SK-MEL-5 (cell line): Measurements from ENCODE around the gene TTLL3. TPM values are rescaled to one million over a fixed set of nuclear protein-coding genes. Genes with fewer than 3 reads are reported as not detected.
A peak's percentile ranks its signal among the peaks of the same experiment; 100 is the strongest.
"Not testable (repeated sequence)": the region's sequence is repeated elsewhere in the genome, so short reads cannot be mapped to it uniquely, and the experiment has no call there.

Experiments
- DNase-seq: peaks from one replicate; pipeline ENCODE4 v3.0.0-alpha.2; 2016; ENCODE audit warnings: low read depth, low spot score
- in situ Hi-C: cut with HindIII; loops from 2 replicates; pipeline ENCODE4 v1.10.0; 2016; ENCODE audit warnings: low sequenced_read_pairs, high pct_unique_total_duplicates, low pct_unique_long_range_greater_than_20kb
- polyA plus RNA-seq, 2 experiments: library from polyadenylated mRNA; depleted of rRNA; stranded (reverse); fragments of >200 nt; gene quantifications; 2 replicates each; pipeline ENCODE4 v1.2.3, GENCODE V29; 2015
- total RNA-seq: library from RNA; depleted of rRNA; stranded (reverse); fragments of >200 nt; shearing (Covaris generic); gene quantifications from 2 replicates; pipeline ENCODE4 v1.2.3, GENCODE V29; 2014; rRNA removed

The TTLL3 gene
- 4.2 and 4.4 TPM in 2 replicates for total RNA-seq
- polyA plus RNA-seq (2015; cell fraction: cytosol; rRNA removed), result 2.6 and 4.1 TPM in 2 replicates
- polyA plus RNA-seq (2015; cell fraction: nucleus; rRNA removed), result 122 and 139 TPM in 2 replicates

- in situ Hi-C loops, result loop anchor here (25.0 kb wide), 1 partner anchor 152 kb away; the partner anchor contains the start of gene PRRT3
- peak; percentile 58 for DNase-seq
Measured at GRCh38 chr3:9809615-9810432, at the start of gene TTLL3. Gene TTLL3, plus strand, starts transcription at chr3:9810262. Its CDS starts 400 bp downstream, at chr3:9810662.

GRCh38 chr3:9760779-9761505, 49.1 kb upstream of the TTLL3 start:
- DNase-seq, result no peak
- in situ Hi-C loops, result no loop called here

GRCh38 chr3:9761919-9762318, 48.1 kb upstream of the TTLL3 start:
- in situ Hi-C loops, result no loop called here
- DNase-seq, result no peak

GRCh38 chr3:9762871-9763270, 47.2 kb upstream of the TTLL3 start:
- in situ Hi-C loops, result no loop called here
- no peak for DNase-seq

- in situ Hi-C loops, result no loop called here
- DNase-seq, result peak; percentile 49
Measured at GRCh38 chr3:9765865-9766264, 44.2 kb upstream of the TTLL3 start.

GRCh38 chr3:9767418-9767817, 42.6 kb upstream of the TTLL3 start:
- in situ Hi-C loops, result no loop called here
- DNase-seq, result no peak

GRCh38 chr3:9768141-9768775, 41.8 kb upstream of the TTLL3 start:
- no peak for DNase-seq
- in situ Hi-C loops, result no loop called here

GRCh38 chr3:9769012-9769411, 41.0 kb upstream of the TTLL3 start:
- DNase-seq, result no peak
- in situ Hi-C loops, result no loop called here

- in situ Hi-C loops, result no loop called here
- DNase-seq, result no peak
Measured at GRCh38 chr3:9769426-9770275, 40.4 kb upstream of the TTLL3 start, which contains the start of gene CAMK1. Gene CAMK1, minus strand, starts transcription at chr3:9769947. Its CDS starts 2,198 bp downstream, at chr3:9767749.

GRCh38 chr3:9770276-9770812, 39.7 kb upstream of the TTLL3 start:
- in situ Hi-C loops, result no loop called here
- DNase-seq, result no peak

GRCh38 chr3:9771007-9771406, 39.1 kb upstream of the TTLL3 start:
- in situ Hi-C loops, DNase-seq: not testable (repeated sequence)

GRCh38 chr3:9776896-9777693, 33.0 kb upstream of the TTLL3 start:
- DNase-seq, result no peak
- in situ Hi-C loops, result no loop called here

GRCh38 chr3:9777694-9778021, 32.4 kb upstream of the TTLL3 start:
- in situ Hi-C loops, result no loop called here

GRCh38 chr3:9778143-9779074, 31.7 kb upstream of the TTLL3 start:
- no peak for DNase-seq

More at GRCh38 chr3:9777694-9778021, 32.4 kb upstream of the TTLL3 start:
- no peak for DNase-seq

GRCh38 chr3:9779075-9779593, 30.9 kb upstream of the TTLL3 start:
- in situ Hi-C loops, result no loop called here
- DNase-seq, result no peak

More at GRCh38 chr3:9778143-9779074, 31.7 kb upstream of the TTLL3 start:
- in situ Hi-C loops, result no loop called here
